Nephron progenitor cell (in vitro differentiated cells): Measurements from ENCODE around the gene PLD3.

ENCODE experiments used
- DNase-seq: peaks from one replicate; pipeline ENCODE4 v3.0.0; 2021
- H3K27ac Mint-ChIP-seq: 2 replicates; pipeline ENCODE4 v1.8.0; 2021; ENCODE audit warnings: mild to moderate bottlenecking, moderate library complexity, mixed read lengths
- H3K27me3 Mint-ChIP-seq: 2 replicates; pipeline ENCODE4 v1.8.0; 2021; ENCODE audit warnings: mild to moderate bottlenecking, low read depth, mixed read lengths; ENCODE audit not compliant: poor library complexity
- H3K36me3 Mint-ChIP-seq: 2 replicates; pipeline ENCODE4 v1.8.0; 2021; ENCODE audit warnings: low read depth, mixed read lengths
- H3K4me1 Mint-ChIP-seq: 2 replicates; pipeline ENCODE4 v1.8.0; 2021; ENCODE audit warnings: mixed read lengths
- H3K4me3 Mint-ChIP-seq: 2 replicates; pipeline ENCODE4 v1.8.0; 2021; ENCODE audit warnings: mild to moderate bottlenecking, moderate library complexity, mixed read lengths
- H3K9me3 Mint-ChIP-seq: 2 replicates; pipeline ENCODE4 v1.8.0; 2021; ENCODE audit warnings: mild to moderate bottlenecking, moderate library complexity, mixed read lengths
- TF ChIP-seq, protein P1 (sequence below): fragments of 200-600 bp; sonication (generic); IDR thresholded peaks from 2 replicates; pipeline ENCODE4 v1.5.0; 2021; ENCODE audit warnings: antibody characterized with exemption

Gene PLD3

DNA sequence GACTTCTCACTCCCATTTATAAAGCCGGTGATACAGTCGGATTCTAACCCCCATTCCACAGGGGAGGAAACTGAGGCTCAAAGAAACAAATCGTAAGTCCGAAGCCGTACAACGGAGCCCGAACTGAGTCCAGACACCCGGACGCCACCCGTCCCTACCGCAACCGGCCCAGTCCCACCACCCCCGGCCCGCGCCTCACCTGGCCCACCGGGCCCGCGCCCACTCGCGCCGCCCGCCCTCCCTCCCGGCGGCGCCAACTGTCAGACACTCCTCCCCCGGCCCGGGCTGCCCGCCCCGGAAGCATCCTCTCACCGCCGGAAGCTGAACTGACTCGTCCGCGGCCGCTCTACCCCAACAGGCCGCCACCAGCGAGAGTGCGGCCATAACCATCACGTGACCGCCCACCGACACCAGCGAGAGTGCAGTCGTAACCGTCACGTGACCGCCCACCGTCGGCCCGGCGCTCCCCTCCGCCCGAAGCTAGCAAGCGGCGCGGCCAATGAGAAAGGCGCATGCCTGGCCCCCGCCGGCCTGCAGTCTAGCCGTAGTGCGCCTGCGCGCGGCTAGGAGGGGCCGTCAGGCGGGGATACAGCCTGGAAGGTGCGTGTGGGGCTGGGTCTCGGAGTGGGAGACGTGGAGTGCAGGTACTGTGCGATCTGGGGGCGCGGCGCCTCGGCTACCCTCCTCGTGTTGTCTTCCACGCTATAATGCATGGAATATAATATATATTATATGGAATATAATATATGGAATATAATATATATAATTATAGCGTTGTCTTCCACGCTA, at the start of gene PLD3, which contains the start of gene C19orf47:
TSS of gene PLD3 (plus strand) at position 571 of the 789 bp plus-strand sequence. CDS start 17,789 bp downstream, outside the sequence.
TSS of gene C19orf47 (minus strand) at position 273 of the 789 bp plus-strand sequence. CDS start 6,540 bp downstream, outside the sequence.
- Mint-ChIP-seq H3K27ac (peak within 1 kb of the TSS; percentile 21), H3K36me3 (no peaks in the 10 kb centered on the region)

DNA sequence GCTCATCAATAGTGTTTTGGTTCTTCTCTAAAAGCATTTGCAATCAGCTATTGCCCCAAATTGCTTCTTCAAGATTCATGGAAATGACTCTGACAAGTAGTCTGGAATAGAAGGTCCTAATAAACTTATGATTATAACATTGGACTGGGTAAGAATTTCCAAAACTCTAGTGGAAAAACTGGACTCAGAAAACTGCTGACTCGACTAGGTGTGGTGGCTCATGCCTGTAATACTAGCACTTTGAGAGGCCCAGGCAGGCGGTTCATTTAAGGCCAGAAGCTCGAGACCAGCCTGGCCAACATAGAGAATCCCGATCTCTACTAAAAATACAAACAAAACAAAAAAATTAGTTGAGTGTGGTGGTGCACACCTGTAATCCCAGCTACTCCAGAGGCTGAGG, 47.8 kb upstream of the PLD3 start:
- H3K4me1 Mint-ChIP-seq, result peaks cover 5% of the 10 kb centered on the region
- no peak overlapping the region for H3K4me3 Mint-ChIP-seq
- TF ChIP-seq, protein P1, sequence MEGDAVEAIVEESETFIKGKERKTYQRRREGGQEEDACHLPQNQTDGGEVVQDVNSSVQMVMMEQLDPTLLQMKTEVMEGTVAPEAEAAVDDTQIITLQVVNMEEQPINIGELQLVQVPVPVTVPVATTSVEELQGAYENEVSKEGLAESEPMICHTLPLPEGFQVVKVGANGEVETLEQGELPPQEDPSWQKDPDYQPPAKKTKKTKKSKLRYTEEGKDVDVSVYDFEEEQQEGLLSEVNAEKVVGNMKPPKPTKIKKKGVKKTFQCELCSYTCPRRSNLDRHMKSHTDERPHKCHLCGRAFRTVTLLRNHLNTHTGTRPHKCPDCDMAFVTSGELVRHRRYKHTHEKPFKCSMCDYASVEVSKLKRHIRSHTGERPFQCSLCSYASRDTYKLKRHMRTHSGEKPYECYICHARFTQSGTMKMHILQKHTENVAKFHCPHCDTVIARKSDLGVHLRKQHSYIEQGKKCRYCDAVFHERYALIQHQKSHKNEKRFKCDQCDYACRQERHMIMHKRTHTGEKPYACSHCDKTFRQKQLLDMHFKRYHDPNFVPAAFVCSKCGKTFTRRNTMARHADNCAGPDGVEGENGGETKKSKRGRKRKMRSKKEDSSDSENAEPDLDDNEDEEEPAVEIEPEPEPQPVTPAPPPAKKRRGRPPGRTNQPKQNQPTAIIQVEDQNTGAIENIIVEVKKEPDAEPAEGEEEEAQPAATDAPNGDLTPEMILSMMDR, result no peak
- no peak overlapping the region for H3K27ac Mint-ChIP-seq
- H3K36me3 Mint-ChIP-seq, result no peaks in the 10 kb centered on the region
- peaks cover 3% of the 10 kb centered on the region for H3K27me3 Mint-ChIP-seq
- DNase-seq, result no peak
- H3K9me3 Mint-ChIP-seq, result no peaks in the 10 kb centered on the region

More for the DNA sequence above, at the start of gene PLD3, which contains the start of gene C19orf47:
- peak within 1 kb of the TSS; percentile 95 for H3K4me3 Mint-ChIP-seq
- H3K9me3 Mint-ChIP-seq, result no peaks in the 10 kb centered on the region
- TF ChIP-seq, protein P1, result no peak
- peaks cover 20% of the 10 kb centered on the region for H3K4me1 Mint-ChIP-seq
- peak; percentile 98 for DNase-seq
- peaks cover 9% of the 10 kb centered on the region for H3K27me3 Mint-ChIP-seq

DNA sequence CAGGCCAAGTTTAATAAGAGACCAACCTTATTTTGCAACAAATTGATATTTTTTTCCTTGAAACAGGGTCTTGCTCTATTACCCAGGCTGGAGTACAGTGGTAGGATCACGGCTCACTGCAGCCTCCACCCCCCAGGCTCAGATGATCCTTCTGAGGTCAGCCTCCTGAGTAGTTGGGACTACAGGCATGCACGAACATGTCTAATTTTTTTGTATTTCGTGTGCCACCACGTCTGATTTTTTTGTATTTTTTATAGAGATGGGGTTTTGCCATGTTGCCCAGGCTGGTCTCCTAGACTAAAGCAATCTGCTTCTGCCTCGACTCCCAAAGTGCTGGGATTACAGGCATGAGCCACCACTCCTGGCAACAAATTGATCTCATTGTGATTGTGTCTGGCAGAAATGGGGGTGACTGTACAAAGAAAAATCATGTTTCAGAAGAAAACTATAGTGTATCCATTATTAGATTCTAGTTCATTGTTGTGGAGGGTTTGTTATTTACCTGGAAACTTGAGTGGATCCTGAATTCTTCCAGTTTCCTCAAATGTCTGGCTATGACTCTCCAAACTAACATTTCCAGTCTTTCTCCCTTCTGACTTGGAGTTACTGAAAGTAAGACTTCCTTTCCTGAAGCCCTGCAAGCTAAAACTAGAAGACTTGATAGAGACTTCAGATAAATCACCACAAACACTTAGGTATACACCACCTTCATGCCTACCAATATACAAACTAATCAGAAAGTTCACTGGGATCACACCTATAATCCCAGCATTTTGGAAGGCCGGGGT, 46.1 kb upstream of the PLD3 start:
- H3K36me3 Mint-ChIP-seq, result no peaks in the 10 kb centered on the region
- no peak overlapping the region for H3K4me3 Mint-ChIP-seq
- TF ChIP-seq, protein P1, result no peak
- peaks cover 6% of the 10 kb centered on the region for H3K4me1 Mint-ChIP-seq
- DNase-seq, result no peak
- no peaks in the 10 kb centered on the region for H3K9me3 Mint-ChIP-seq
- peaks cover 3% of the 10 kb centered on the region for H3K27me3 Mint-ChIP-seq
- H3K27ac Mint-ChIP-seq, result no peak overlapping the region

GRCh38 chr19:40303765-40304164, 44.7 kb upstream of the PLD3 start:
- H3K36me3 Mint-ChIP-seq, result no peaks in the 10 kb centered on the region
- no peak for DNase-seq
- no peak overlapping the region for H3K4me3 Mint-ChIP-seq
- peaks cover 6% of the 10 kb centered on the region for H3K4me1 Mint-ChIP-seq
- TF ChIP-seq, protein P1, result no peak
- peaks cover 5% of the 10 kb centered on the region for H3K27me3 Mint-ChIP-seq
- H3K27ac Mint-ChIP-seq, result peak overlapping the region; percentile 85
- H3K9me3 Mint-ChIP-seq, result no peaks in the 10 kb centered on the region

GRCh38 chr19:40304306-40304705, 44.2 kb upstream of the PLD3 start:
- no peak for DNase-seq
- Mint-ChIP-seq H3K4me1 (peaks cover 6% of the 10 kb centered on the region), H3K36me3 (no peaks in the 10 kb centered on the region), H3K27me3 (peaks cover 5% of the 10 kb centered on the region), H3K4me3 (no peak overlapping the region), H3K27ac (no peak overlapping the region), H3K9me3 (no peaks in the 10 kb centered on the region)
- TF ChIP-seq, protein P1, result no peak
